Natural killer cell (primary cell): ENCODE results near the gene OR13J1. TPM values are rescaled to one million over a fixed set of nuclear protein-coding genes. Genes with fewer than 3 reads are reported as not detected.

Experiments used
- ATAC-seq, 3 donors: fragments of 150-1000 bp in 2 of 3; fragments of 200-7000 bp in 1 of 3; cut with Tn5 transposase; 1 replicate in 1 of 3; 2 replicates in 2 of 3; pipeline ENCODE4 v1.10.0; 2021; ENCODE audit warnings: mild to moderate bottlenecking in 2 of 3, moderate library complexity in 2 of 3
- DNase-seq, 2 donors: peaks; one replicate each; pipeline versions ENCODE4 v3.0.0 to v3.0.0-alpha.2; 2013 to 2021; ENCODE audit warnings: mixed read lengths in 1 of 2
- H3K27ac ChIP-seq: one replicate; pipeline ENCODE4 v1.5.1; 2013; ENCODE audit warnings: mild to moderate bottlenecking, low read length
- H3K27me3 ChIP-seq: one replicate; pipeline ENCODE4 v1.6.1; 2013; ENCODE audit warnings: low read length; ENCODE audit not compliant: control insufficient read depth, insufficient read depth
- H3K36me3 ChIP-seq: one replicate; pipeline ENCODE4 v1.6.1; 2013; ENCODE audit warnings: low read length; ENCODE audit not compliant: control insufficient read depth, insufficient read depth
- H3K4me1 ChIP-seq: one replicate; pipeline ENCODE4 v1.6.1; 2013; ENCODE audit warnings: low read length; ENCODE audit not compliant: control insufficient read depth, insufficient read depth
- H3K4me3 ChIP-seq: one replicate; pipeline ENCODE4 v1.5.1; 2013; ENCODE audit warnings: low read length
- H3K9me3 ChIP-seq: one replicate; pipeline ENCODE4 v1.6.1; 2013; ENCODE audit warnings: low read length; ENCODE audit not compliant: control insufficient read depth, insufficient read depth
- H3K27ac Mint-ChIP-seq, 2 donors: one replicate each; pipeline ENCODE4 v1.8.0; 2022; ENCODE audit warnings: mild to moderate bottlenecking in 2 of 2, mixed read lengths in 2 of 2, moderate library complexity in 1 of 2
- H3K27me3 Mint-ChIP-seq, 2 donors: one replicate each; pipeline ENCODE4 v1.8.0; 2022; ENCODE audit warnings: low read depth in 2 of 2, mixed read lengths in 2 of 2
- H3K36me3 Mint-ChIP-seq: one replicate; pipeline ENCODE4 v1.8.0; 2022; ENCODE audit warnings: mixed read lengths
- H3K4me1 Mint-ChIP-seq, 2 donors: one replicate each; pipeline ENCODE4 v1.8.0; 2022; ENCODE audit warnings: mixed read lengths in 2 of 2
- H3K4me3 Mint-ChIP-seq: one replicate; pipeline ENCODE4 v1.8.0; 2022; ENCODE audit warnings: mild to moderate bottlenecking, moderate library complexity, mixed read lengths
- H3K9me3 Mint-ChIP-seq, 2 donors: one replicate each; pipeline ENCODE4 v1.8.0; 2022; ENCODE audit warnings: mixed read lengths in 2 of 2
- WGBS: methylation state at CpG from one replicate; pipeline ENCODE4 v1.1.7; 2013; ENCODE audit warnings: missing lambda C conversion rate; ENCODE audit not compliant: insufficient coverage; 5-methylcytosine and 5-hydroxymethylcytosine counted together
- intact Hi-C: fragments of 100-400 bp; cut with micrococcal nuclease; formaldehyde crosslinking; loops from one replicate; pipeline ENCODE4 v1.14.2; 2022
- total RNA-seq, 4 donors: library from RNA; stranded (reverse); fragments of 120-200 nt in 1 of 4; gene quantifications; one replicate each; pipeline versions ENCODE4 v1.2.3 to v1.2.4, GENCODE V29; 2013 to 2022
- TF ChIP-seq, protein P1 (sequence below): fragments of 200-600 bp; IDR thresholded peaks from one replicate; pipeline ENCODE4 v1.8.0; 2022; ENCODE audit warnings: antibody characterized with exemption

The OR13J1 gene
- total RNA-seq, 3 donors from 2014 or later (not counting 1 experiment from before 2014, with no cell fraction given), result not detected

GRCh38 chr9:35863583-35863982 is 6.6 kb downstream of the OR13J1 start:
- Mint-ChIP-seq H3K4me1 (peaks cover 7 to 9% of the 10 kb centered on the region in 2 donors), H3K36me3 (no peaks in the 10 kb centered on the region), H3K4me3 (no peak overlapping the region), H3K9me3 (no peaks in the 10 kb centered on the region), H3K27ac (no peak overlapping the region), H3K27me3 (peaks cover 16 to 19% of the 10 kb centered on the region in 2 donors)
- WGBS, result 80% methylated on average over 8 of the region's 8 CpGs
- DNase-seq, result no peak
- no peaks in the 10 kb centered on the region for H3K9me3 ChIP-seq
- intact Hi-C loops, result no loop called here
- no peaks in the 10 kb centered on the region for H3K36me3 ChIP-seq
- no peak overlapping the region for H3K27ac ChIP-seq
- H3K4me3 ChIP-seq, result no peak overlapping the region
- no peaks in the 10 kb centered on the region for H3K4me1 ChIP-seq
- H3K27me3 ChIP-seq, result no peaks in the 10 kb centered on the region
- TF ChIP-seq, protein P1, sequence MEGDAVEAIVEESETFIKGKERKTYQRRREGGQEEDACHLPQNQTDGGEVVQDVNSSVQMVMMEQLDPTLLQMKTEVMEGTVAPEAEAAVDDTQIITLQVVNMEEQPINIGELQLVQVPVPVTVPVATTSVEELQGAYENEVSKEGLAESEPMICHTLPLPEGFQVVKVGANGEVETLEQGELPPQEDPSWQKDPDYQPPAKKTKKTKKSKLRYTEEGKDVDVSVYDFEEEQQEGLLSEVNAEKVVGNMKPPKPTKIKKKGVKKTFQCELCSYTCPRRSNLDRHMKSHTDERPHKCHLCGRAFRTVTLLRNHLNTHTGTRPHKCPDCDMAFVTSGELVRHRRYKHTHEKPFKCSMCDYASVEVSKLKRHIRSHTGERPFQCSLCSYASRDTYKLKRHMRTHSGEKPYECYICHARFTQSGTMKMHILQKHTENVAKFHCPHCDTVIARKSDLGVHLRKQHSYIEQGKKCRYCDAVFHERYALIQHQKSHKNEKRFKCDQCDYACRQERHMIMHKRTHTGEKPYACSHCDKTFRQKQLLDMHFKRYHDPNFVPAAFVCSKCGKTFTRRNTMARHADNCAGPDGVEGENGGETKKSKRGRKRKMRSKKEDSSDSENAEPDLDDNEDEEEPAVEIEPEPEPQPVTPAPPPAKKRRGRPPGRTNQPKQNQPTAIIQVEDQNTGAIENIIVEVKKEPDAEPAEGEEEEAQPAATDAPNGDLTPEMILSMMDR, result no peak
- no peak for ATAC-seq

GRCh38 chr9:35862328-35862727 is 7.9 kb downstream of the OR13J1 start:
- H3K4me1 ChIP-seq, result no peaks in the 10 kb centered on the region
- no peaks in the 10 kb centered on the region for H3K36me3 Mint-ChIP-seq
- H3K27me3 ChIP-seq, result no peaks in the 10 kb centered on the region
- no peak overlapping the region for H3K27ac ChIP-seq
- H3K9me3 ChIP-seq, result no peaks in the 10 kb centered on the region
- WGBS, result 98% methylated on average over 4 of the region's 4 CpGs
- H3K4me1 Mint-ChIP-seq, result peaks cover 7 to 14% of the 10 kb centered on the region in 2 donors
- H3K9me3 Mint-ChIP-seq, result no peaks in the 10 kb centered on the region
- DNase-seq, result no peak
- intact Hi-C loops, result no loop called here
- H3K27ac Mint-ChIP-seq, result no peak overlapping the region
- no peak for ATAC-seq
- H3K4me3 Mint-ChIP-seq, result no peak overlapping the region
- H3K27me3 Mint-ChIP-seq, result peaks cover 16 to 19% of the 10 kb centered on the region in 2 donors
- no peaks in the 10 kb centered on the region for H3K36me3 ChIP-seq
- TF ChIP-seq, protein P1, result no peak
- H3K4me3 ChIP-seq, result no peak overlapping the region

DNA sequence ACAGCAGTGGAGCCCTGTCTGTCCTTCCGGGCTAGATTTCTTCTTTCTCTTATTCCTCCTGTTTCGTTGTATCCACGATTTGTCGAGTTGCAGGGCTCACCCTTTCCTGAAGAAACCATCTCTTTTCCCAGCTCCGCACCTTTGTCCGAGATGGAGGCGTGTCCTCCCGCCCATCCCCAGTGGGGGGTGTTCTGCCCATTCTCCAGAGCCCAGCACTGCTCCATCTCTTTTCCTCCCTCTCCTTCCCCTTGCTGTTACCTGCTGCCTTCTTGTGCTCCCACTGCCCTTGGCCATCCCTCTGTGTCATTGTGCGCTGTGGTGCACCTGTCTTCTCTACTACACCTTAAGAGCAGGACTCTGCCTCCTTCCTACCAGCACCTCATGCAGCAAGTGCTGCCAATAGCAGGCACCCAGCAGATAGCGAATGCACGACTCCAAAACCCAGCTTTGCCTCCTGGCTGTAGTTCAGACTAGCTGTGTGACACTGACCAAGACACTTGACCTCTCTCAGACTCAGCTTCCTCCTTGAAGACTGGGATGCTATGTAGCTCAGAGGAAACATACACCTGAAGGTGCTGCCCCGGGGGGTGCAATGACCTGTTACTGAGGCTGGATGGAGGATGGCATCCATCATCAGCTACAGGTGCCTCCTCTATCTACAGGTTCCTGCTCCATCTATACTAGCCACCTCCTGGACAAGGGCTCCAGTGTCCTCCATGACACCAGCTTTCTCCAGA is 8.9 kb downstream of the OR13J1 start:
- Histone ChIP-seq H3K9me3 (no peaks in the 10 kb centered on the region), H3K4me1 (no peaks in the 10 kb centered on the region), H3K36me3 (no peaks in the 10 kb centered on the region), H3K27ac (no peak overlapping the region), H3K27me3 (peaks cover 2% of the 10 kb centered on the region), H3K4me3 (no peak overlapping the region)
- ATAC-seq, result no peak
- Mint-ChIP-seq H3K27ac (no peak overlapping the region), H3K36me3 (no peaks in the 10 kb centered on the region), H3K27me3 (peaks cover 19 to 20% of the 10 kb centered on the region in 2 donors), H3K4me1 (peaks cover 7 to 14% of the 10 kb centered on the region in 2 donors), H3K4me3 (no peak overlapping the region), H3K9me3 (no peaks in the 10 kb centered on the region)
- intact Hi-C loops, result no loop called here
- 76% methylated on average over 12 of the region's 12 CpGs for WGBS
- DNase-seq, result no peak
- TF ChIP-seq, protein P1, result no peak

DNA sequence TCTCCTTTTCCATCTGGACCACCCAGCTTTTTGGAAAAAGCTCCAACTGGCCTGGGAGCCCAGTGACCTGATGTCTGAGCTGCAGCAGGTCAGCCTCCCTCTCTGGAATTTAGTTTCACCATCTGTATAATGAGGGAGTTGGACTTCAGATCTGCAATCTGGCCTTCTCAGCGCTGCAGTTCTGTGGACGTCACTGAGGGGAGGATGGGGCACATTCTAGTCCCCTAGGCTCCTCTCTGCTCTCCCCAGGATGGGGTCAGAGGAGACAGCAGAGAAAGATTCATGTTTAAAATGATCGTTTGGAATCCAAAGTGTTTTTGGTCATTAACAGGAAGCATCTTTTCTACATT is 10.2 kb downstream of the OR13J1 start:
- H3K4me3 ChIP-seq, result no peak overlapping the region
- H3K36me3 ChIP-seq, result no peaks in the 10 kb centered on the region
- H3K4me3 Mint-ChIP-seq, result no peak overlapping the region
- ATAC-seq (no peak), DNase-seq (no peak)
- no peaks in the 10 kb centered on the region for H3K9me3 ChIP-seq
- H3K27ac Mint-ChIP-seq, result no peak overlapping the region
- H3K27me3 Mint-ChIP-seq, result peaks cover 19 to 23% of the 10 kb centered on the region in 2 donors
- H3K27me3 ChIP-seq, result peaks cover 2% of the 10 kb centered on the region
- intact Hi-C loops, result no loop called here
- H3K9me3 Mint-ChIP-seq, result no peaks in the 10 kb centered on the region
- WGBS, result 63% methylated on average over 2 of the region's 3 CpGs
- no peak overlapping the region for H3K27ac ChIP-seq
- no peaks in the 10 kb centered on the region for H3K36me3 Mint-ChIP-seq
- H3K4me1 Mint-ChIP-seq, result peaks cover 7 to 14% of the 10 kb centered on the region in 2 donors
- no peaks in the 10 kb centered on the region for H3K4me1 ChIP-seq
- TF ChIP-seq, protein P1, result no peak
